ENCODE measurements around the gene CLDND1.

Gene CLDND1

GRCh38 chr3:98513091-98513511, 9.6 kb downstream of the CLDND1 start:
- TF ChIP-seq CSDC2 (CRISPR knock-in tag; IDR thresholded peaks at IDR 0.05) (no peak), GLIS3 (CRISPR knock-in tag; IDR thresholded peaks at IDR 0.05) (no peak)
- ATAC-seq, result no peak

GRCh38 chr3:98512576-98512975, 10.1 kb downstream of the CLDND1 start:
- no peak for ATAC-seq
- TF ChIP-seq TOX (CRISPR knock-in tag; IDR thresholded peaks at IDR 0.05; ENCODE audit: borderline replicate concordance), result no peak
- TF ChIP-seq ZFP30 (CRISPR knock-in tag; IDR thresholded peaks at IDR 0.05), result no peak
- TF ChIP-seq ESRRG (CRISPR knock-in tag; IDR thresholded peaks at IDR 0.05), result no peak
- TF ChIP-seq ZFP3 (CRISPR knock-in tag; IDR thresholded peaks at IDR 0.05), result no peak
- no peak for TF ChIP-seq POU6F1 (CRISPR knock-in tag; IDR thresholded peaks at IDR 0.05; ENCODE audit: borderline replicate concordance, low read depth)
- TF ChIP-seq SNAI2 (CRISPR knock-in tag; IDR thresholded peaks at IDR 0.05), result no peak
- no peak for TF ChIP-seq PATZ1 (CRISPR knock-in tag; IDR thresholded peaks at IDR 0.05; ENCODE audit: borderline replicate concordance)
- TF ChIP-seq ISL1 (CRISPR knock-in tag; IDR thresholded peaks at IDR 0.05), result no peak
- no peak for TF ChIP-seq ARNTL (CRISPR knock-in tag; IDR thresholded peaks at IDR 0.05; ENCODE audit: borderline replicate concordance, low read depth)
- no peak for TF ChIP-seq OSR1 (CRISPR knock-in tag; IDR thresholded peaks at IDR 0.05)
- no peak for TF ChIP-seq BACH2 (CRISPR knock-in tag; IDR thresholded peaks at IDR 0.05; ENCODE audit: borderline replicate concordance)
- no peak for TF ChIP-seq CREB5 (CRISPR knock-in tag; IDR thresholded peaks at IDR 0.05; ENCODE audit: low read depth)
- no peak for TF ChIP-seq ZNF70 (CRISPR knock-in tag; IDR thresholded peaks at IDR 0.05)
- TF ChIP-seq RARB (CRISPR knock-in tag; IDR thresholded peaks at IDR 0.05), result no peak

GRCh38 chr3:98508582-98508981, 14.1 kb downstream of the CLDND1 start:
- ATAC-seq, result no peak
- TF ChIP-seq SNAI2 (CRISPR knock-in tag; IDR thresholded peaks at IDR 0.05) (no peak), PATZ1 (CRISPR knock-in tag; IDR thresholded peaks at IDR 0.05; ENCODE audit: borderline replicate concordance) (no peak), ZC3H10 (CRISPR knock-in tag; IDR thresholded peaks at IDR 0.05) (no peak), PPARA (CRISPR knock-in tag; IDR thresholded peaks at IDR 0.05; ENCODE audit: borderline replicate concordance) (no peak), POU6F1 (CRISPR knock-in tag; IDR thresholded peaks at IDR 0.05; ENCODE audit: borderline replicate concordance, low read depth) (no peak), RARB (CRISPR knock-in tag; IDR thresholded peaks at IDR 0.05) (no peak), ESRRG (CRISPR knock-in tag; IDR thresholded peaks at IDR 0.05) (no peak), ZNF565 (CRISPR knock-in tag; conservative IDR thresholded peaks at IDR 0.05; ENCODE audit: low read depth) (no peak), ZNF70 (CRISPR knock-in tag; IDR thresholded peaks at IDR 0.05) (no peak), ZFP3 (CRISPR knock-in tag; IDR thresholded peaks at IDR 0.05) (no peak), ZFP30 (CRISPR knock-in tag; IDR thresholded peaks at IDR 0.05) (no peak)

- no peak for TF ChIP-seq CREB5 (CRISPR knock-in tag; IDR thresholded peaks at IDR 0.05; ENCODE audit: low read depth)
- TF ChIP-seq CSDC2 (CRISPR knock-in tag; IDR thresholded peaks at IDR 0.05), result no peak
- TF ChIP-seq ZNF70 (CRISPR knock-in tag; IDR thresholded peaks at IDR 0.05), result no peak
- no peak for TF ChIP-seq ZFP3 (CRISPR knock-in tag; IDR thresholded peaks at IDR 0.05)
- TF ChIP-seq ZNF565 (CRISPR knock-in tag; conservative IDR thresholded peaks at IDR 0.05; ENCODE audit: low read depth), result no peak
- TF ChIP-seq PATZ1 (CRISPR knock-in tag; IDR thresholded peaks at IDR 0.05; ENCODE audit: borderline replicate concordance), result no peak
- no peak for ATAC-seq
Measured at GRCh38 chr3:98504539-98504938, 18.2 kb downstream of the CLDND1 start.

All from SK-N-SH treated with all-trans-retinoic acid at 6 μM for 48 hours (cell line).